ENCODE measurements around the gene LDHD.

LDHD gene

GRCh38 chr16:75105306-75106061 is 11.1 kb downstream of the LDHD start:
- H3K9me3 ChIP-seq (replicated peaks; ENCODE audit: low read length), result no peaks in the 10 kb centered on the region
- no peak overlapping the region for H3K4me3 ChIP-seq (ENCODE audit: low read length)
- no peaks in the 10 kb centered on the region for H3K27me3 ChIP-seq (ENCODE audit: control insufficient read depth, insufficient read depth, low read length)
- peaks cover 11% of the 10 kb centered on the region for H3K36me3 ChIP-seq (ENCODE audit: insufficient read depth, low read length)
- no peak overlapping the region for H3K4me2 ChIP-seq (ENCODE audit: low read length)
- no peak overlapping the region for H3K9ac ChIP-seq (ENCODE audit: low read depth, low read length)
- H3K4me1 ChIP-seq (ENCODE audit: control insufficient read depth, insufficient read depth, low read length), result peaks cover 45% of the 10 kb centered on the region

- Histone ChIP-seq H3K36me3 (ENCODE audit: insufficient read depth, low read length) (peaks cover 11% of the 10 kb centered on the region), H3K27me3 (ENCODE audit: control insufficient read depth, insufficient read depth, low read length) (no peaks in the 10 kb centered on the region), H3K4me2 (ENCODE audit: low read length) (no peak overlapping the region), H3K4me3 (ENCODE audit: low read length) (no peak overlapping the region), H3K4me1 (ENCODE audit: control insufficient read depth, insufficient read depth, low read length) (peaks cover 45% of the 10 kb centered on the region), H3K9me3 (replicated peaks; ENCODE audit: low read length) (no peaks in the 10 kb centered on the region), H3K9ac (ENCODE audit: low read depth, low read length) (no peak overlapping the region)
Observed at GRCh38 chr16:75104836-75105235, 11.7 kb downstream of the LDHD start.

GRCh38 chr16:75103994-75104393 is 12.6 kb downstream of the LDHD start:
- H3K27me3 ChIP-seq (ENCODE audit: control insufficient read depth, insufficient read depth, low read length), result no peaks in the 10 kb centered on the region
- H3K9ac ChIP-seq (ENCODE audit: low read depth, low read length), result no peak overlapping the region
- H3K4me3 ChIP-seq (ENCODE audit: low read length), result no peak overlapping the region
- peaks cover 11% of the 10 kb centered on the region for H3K36me3 ChIP-seq (ENCODE audit: insufficient read depth, low read length)
- H3K9me3 ChIP-seq (replicated peaks; ENCODE audit: low read length), result no peaks in the 10 kb centered on the region
- no peak overlapping the region for H3K4me2 ChIP-seq (ENCODE audit: low read length)
- peaks cover 43% of the 10 kb centered on the region for H3K4me1 ChIP-seq (ENCODE audit: control insufficient read depth, insufficient read depth, low read length)

- no peaks in the 10 kb centered on the region for H3K9me3 ChIP-seq (replicated peaks; ENCODE audit: low read length)
- H3K4me1 ChIP-seq (ENCODE audit: control insufficient read depth, insufficient read depth, low read length), result peaks cover 31% of the 10 kb centered on the region
- peaks cover 11% of the 10 kb centered on the region for H3K36me3 ChIP-seq (ENCODE audit: insufficient read depth, low read length)
- H3K27me3 ChIP-seq (ENCODE audit: control insufficient read depth, insufficient read depth, low read length), result no peaks in the 10 kb centered on the region
- H3K4me2 ChIP-seq (ENCODE audit: low read length), result no peak overlapping the region
- no peak overlapping the region for H3K9ac ChIP-seq (ENCODE audit: low read depth, low read length)
- H3K4me3 ChIP-seq (ENCODE audit: low read length), result no peak overlapping the region
Observed at GRCh38 chr16:75102595-75102994, 14.0 kb downstream of the LDHD start.

GRCh38 chr16:75101635-75102034 is 14.9 kb downstream of the LDHD start:
- Histone ChIP-seq H3K36me3 (ENCODE audit: insufficient read depth, low read length) (peaks cover 9% of the 10 kb centered on the region), H3K4me3 (ENCODE audit: low read length) (no peak overlapping the region), H3K9me3 (replicated peaks; ENCODE audit: low read length) (no peaks in the 10 kb centered on the region), H3K9ac (ENCODE audit: low read depth, low read length) (no peak overlapping the region), H3K4me2 (ENCODE audit: low read length) (no peak overlapping the region), H3K4me1 (ENCODE audit: control insufficient read depth, insufficient read depth, low read length) (peaks cover 25% of the 10 kb centered on the region), H3K27me3 (ENCODE audit: control insufficient read depth, insufficient read depth, low read length) (no peaks in the 10 kb centered on the region)

- no peak overlapping the region for H3K9ac ChIP-seq (ENCODE audit: low read depth, low read length)
- peaks cover 21% of the 10 kb centered on the region for H3K4me1 ChIP-seq (ENCODE audit: control insufficient read depth, insufficient read depth, low read length)
- H3K4me2 ChIP-seq (ENCODE audit: low read length), result no peak overlapping the region
- no peaks in the 10 kb centered on the region for H3K27me3 ChIP-seq (ENCODE audit: control insufficient read depth, insufficient read depth, low read length)
- H3K9me3 ChIP-seq (replicated peaks; ENCODE audit: low read length), result no peaks in the 10 kb centered on the region
- peaks cover 3% of the 10 kb centered on the region for H3K36me3 ChIP-seq (ENCODE audit: insufficient read depth, low read length)
- H3K4me3 ChIP-seq (ENCODE audit: low read length), result no peak overlapping the region
Observed at GRCh38 chr16:75100603-75100990, 16.0 kb downstream of the LDHD start.

- Histone ChIP-seq H3K4me1 (ENCODE audit: control insufficient read depth, insufficient read depth, low read length) (peaks cover 15% of the 10 kb centered on the region), H3K27me3 (ENCODE audit: control insufficient read depth, insufficient read depth, low read length) (no peaks in the 10 kb centered on the region)
Observed at GRCh38 chr16:75099738-75100602, 16.6 kb downstream of the LDHD start.

GRCh38 chr16:75099075-75099667 is 17.4 kb downstream of the LDHD start:
- no peak overlapping the region for H3K9ac ChIP-seq (ENCODE audit: low read depth, low read length)

More at GRCh38 chr16:75099738-75100602, 16.6 kb downstream of the LDHD start:
- no peaks in the 10 kb centered on the region for H3K9me3 ChIP-seq (replicated peaks; ENCODE audit: low read length)
- H3K4me3 ChIP-seq (ENCODE audit: low read length), result no peak overlapping the region
- H3K36me3 ChIP-seq (ENCODE audit: insufficient read depth, low read length), result peaks cover 3% of the 10 kb centered on the region
- peak overlapping the region; percentile 22 for H3K4me2 ChIP-seq (ENCODE audit: low read length)
- H3K9ac ChIP-seq (ENCODE audit: low read depth, low read length), result no peak overlapping the region

GRCh38 chr16:75097941-75098901 is 18.4 kb downstream of the LDHD start:
- Histone ChIP-seq H3K9ac (ENCODE audit: low read depth, low read length) (no peak overlapping the region), H3K4me3 (ENCODE audit: low read length) (no peak overlapping the region)

More at GRCh38 chr16:75099075-75099667, 17.4 kb downstream of the LDHD start:
- H3K4me2 ChIP-seq (ENCODE audit: low read length), result peak overlapping the region; percentile 22
- no peak overlapping the region for H3K4me3 ChIP-seq (ENCODE audit: low read length)
- H3K27me3 ChIP-seq (ENCODE audit: control insufficient read depth, insufficient read depth, low read length), result no peaks in the 10 kb centered on the region
- H3K4me1 ChIP-seq (ENCODE audit: control insufficient read depth, insufficient read depth, low read length), result peaks cover 15% of the 10 kb centered on the region
- H3K9me3 ChIP-seq (replicated peaks; ENCODE audit: low read length), result no peaks in the 10 kb centered on the region
- H3K36me3 ChIP-seq (ENCODE audit: insufficient read depth, low read length), result peaks cover 3% of the 10 kb centered on the region

GRCh38 chr16:75097191-75097761 is 19.3 kb downstream of the LDHD start:
- H3K4me1 ChIP-seq (ENCODE audit: control insufficient read depth, insufficient read depth, low read length), result peaks cover 15% of the 10 kb centered on the region
- no peak overlapping the region for H3K4me3 ChIP-seq (ENCODE audit: low read length)
- no peaks in the 10 kb centered on the region for H3K36me3 ChIP-seq (ENCODE audit: insufficient read depth, low read length)

More at GRCh38 chr16:75097941-75098901, 18.4 kb downstream of the LDHD start:
- no peaks in the 10 kb centered on the region for H3K27me3 ChIP-seq (ENCODE audit: control insufficient read depth, insufficient read depth, low read length)
- H3K9me3 ChIP-seq (replicated peaks; ENCODE audit: low read length), result no peaks in the 10 kb centered on the region
- H3K4me1 ChIP-seq (ENCODE audit: control insufficient read depth, insufficient read depth, low read length), result peaks cover 15% of the 10 kb centered on the region
- no peak overlapping the region for H3K4me2 ChIP-seq (ENCODE audit: low read length)
- no peaks in the 10 kb centered on the region for H3K36me3 ChIP-seq (ENCODE audit: insufficient read depth, low read length)

More at GRCh38 chr16:75097191-75097761, 19.3 kb downstream of the LDHD start:
- Histone ChIP-seq H3K27me3 (ENCODE audit: control insufficient read depth, insufficient read depth, low read length) (no peaks in the 10 kb centered on the region), H3K9me3 (replicated peaks; ENCODE audit: low read length) (no peaks in the 10 kb centered on the region), H3K4me2 (ENCODE audit: low read length) (no peak overlapping the region), H3K9ac (ENCODE audit: low read depth, low read length) (no peak overlapping the region)
